SH-SY5Y (cell line): ENCODE measurements around the gene GRIK2.

Experiments used
- GATA2 ChIP-seq: IDR thresholded peaks from 2 replicates; pipeline ENCODE4 v1.6.1; 2011; ENCODE audit warnings: mild to moderate bottlenecking, low read depth, low read length
- GATA3 ChIP-seq: IDR thresholded peaks from 2 replicates; pipeline ENCODE4 v1.6.1; 2011; ENCODE audit warnings: low read depth, mild to moderate bottlenecking, low read length, moderate library complexity

DNA sequence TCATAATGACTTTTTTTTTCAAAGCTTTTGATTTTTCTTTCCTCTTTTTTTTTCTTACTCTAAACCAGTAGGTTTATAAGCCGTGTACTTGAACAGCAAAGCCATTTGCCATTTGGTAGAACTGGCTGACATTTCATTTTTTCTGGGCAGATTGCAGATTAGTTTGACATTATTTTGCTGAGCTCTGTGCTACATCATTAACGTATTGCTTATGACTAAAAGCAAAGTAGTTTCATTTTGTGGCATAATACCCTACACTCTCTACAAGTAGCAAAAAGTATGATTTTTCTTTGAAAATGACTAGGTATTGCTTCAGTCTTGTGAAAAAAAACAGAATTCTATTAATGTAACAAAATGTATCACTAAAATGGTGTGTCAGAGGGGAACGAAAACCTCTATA lies 141.3 kb downstream of the GRIK2 start:
- TF ChIP-seq GATA3 (no peak), GATA2 (no peak)
